Activated CD8-positive, alpha-beta T cell treated with anti-CD3 and anti-CD28 coated beads, Interleukin-2, amount 10 ng/mL, durations not matched to agents 7 days and 5 days (primary cell): Measurements from ENCODE around the gene KCNJ10. TPM values are rescaled to one million over a fixed set of nuclear protein-coding genes. Genes with fewer than 3 reads are reported as not detected.
A peak's percentile ranks its signal among the peaks of the same experiment; 100 is the strongest.

Source experiments
- ATAC-seq: fragments of 150-1000 bp; cut with Tn5 transposase; one replicate; pipeline ENCODE4 v1.10.0; 2021; ENCODE audit warnings: moderate library complexity
- CTCF ChIA-PET: fragments of 350-600 bp; sonication (Branson Sonifier 250); formaldehyde crosslinking; loops from one replicate; lab custom pipeline; 2021; ENCODE audit warnings: antibody characterized with exemption; lab: Charles Lee
- POLR2A ChIA-PET: fragments of 350-600 bp; sonication (Branson Sonifier 250); formaldehyde crosslinking; loops from one replicate; lab custom pipeline; 2021; ENCODE audit warnings: antibody characterized with exemption; lab: Charles Lee
- DNase-seq: peaks from one replicate; pipeline ENCODE4 v3.0.0-alpha.2; 2020
- H3K27ac Mint-ChIP-seq: one replicate; pipeline ENCODE4 v1.8.0; 2021; ENCODE audit warnings: mild to moderate bottlenecking, mixed read lengths
- H3K27me3 Mint-ChIP-seq: one replicate; pipeline ENCODE4 v1.8.0; 2021; ENCODE audit warnings: low read depth, mixed read lengths
- H3K36me3 Mint-ChIP-seq: one replicate; pipeline ENCODE4 v1.8.0; 2021; ENCODE audit warnings: low read depth, mixed read lengths
- H3K4me1 Mint-ChIP-seq: one replicate; pipeline ENCODE4 v1.8.0; 2021; ENCODE audit warnings: low read depth, mixed read lengths
- H3K4me3 Mint-ChIP-seq: one replicate; pipeline ENCODE4 v1.8.0; 2021; ENCODE audit warnings: mild to moderate bottlenecking, mixed read lengths
- H3K9me3 Mint-ChIP-seq: one replicate; pipeline ENCODE4 v1.8.0; 2022; ENCODE audit warnings: mixed read lengths; ENCODE audit not compliant: insufficient read depth
- total RNA-seq, 2 experiments: library from RNA; stranded (reverse); gene quantifications; one replicate each; pipeline ENCODE4 v1.2.3, GENCODE V29; 2021

The KCNJ10 gene
- total RNA-seq, 2 experiments from 2014 or later, result not detected

GRCh38 chr1:160001440-160001839, 68.5 kb downstream of the KCNJ10 start:
- Mint-ChIP-seq H3K4me1 (no peaks in the 10 kb centered on the region), H3K4me3 (no peak overlapping the region), H3K27me3 (peaks cover 32% of the 10 kb centered on the region), H3K36me3 (no peaks in the 10 kb centered on the region), H3K27ac (no peak overlapping the region), H3K9me3 (no peaks in the 10 kb centered on the region)
- CTCF ChIA-PET, result interaction anchor here (1.6 to 9.5 kb wide), 3 partner anchors 64 to 202 kb away, joined by 6 to 184 read pairs (median 16); no protein-coding TSS in a partner anchor
- DNase-seq, result peak; percentile 1
- POLR2A ChIA-PET, result interaction anchor here (0.6 to 1.3 kb wide), 2 partner anchors 76 to 115 kb away, joined by 3 to 6 read pairs; partner anchors contain the start of gene TAGLN2
- no peak for ATAC-seq

- H3K36me3 Mint-ChIP-seq, result no peaks in the 10 kb centered on the region
- ChIA-PET CTCF (interaction anchor here (0.7 to 2.1 kb wide), 4 partner anchors 8 to 201 kb away, joined by 3 to 22 read pairs (median 4); no protein-coding TSS in a partner anchor), POLR2A (no interaction called here)
- no peak overlapping the region for H3K4me3 Mint-ChIP-seq
- peak; percentile 14 for DNase-seq
- no peaks in the 10 kb centered on the region for H3K4me1 Mint-ChIP-seq
- H3K27me3 Mint-ChIP-seq, result peaks cover 44% of the 10 kb centered on the region
- no peak overlapping the region for H3K27ac Mint-ChIP-seq
- no peak for ATAC-seq
- H3K9me3 Mint-ChIP-seq, result no peaks in the 10 kb centered on the region
Measured at GRCh38 chr1:159999204-159999603, 70.8 kb downstream of the KCNJ10 start.

DNA sequence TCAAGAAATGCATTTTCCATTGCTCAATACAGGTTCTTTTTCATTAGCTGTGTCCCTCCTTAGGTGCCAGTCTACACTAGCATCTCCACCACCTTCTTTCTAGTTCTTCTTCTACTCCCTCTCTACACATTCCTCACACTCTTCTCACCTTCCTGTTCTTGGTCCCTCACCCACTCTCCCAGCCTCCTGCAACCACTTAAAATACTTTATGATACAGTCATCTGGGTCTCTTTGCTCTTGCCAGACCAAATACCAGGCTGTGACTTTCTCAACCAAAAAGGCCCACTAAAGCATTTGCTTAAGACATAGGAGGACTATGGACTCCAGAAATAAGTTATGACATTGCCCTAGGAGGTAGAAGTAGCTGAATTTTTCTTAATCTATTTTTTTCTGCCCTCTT, 73.3 kb downstream of the KCNJ10 start:
- H3K36me3 Mint-ChIP-seq, result no peaks in the 10 kb centered on the region
- H3K27ac Mint-ChIP-seq, result no peak overlapping the region
- CTCF ChIA-PET, result interaction anchor here (1.3 kb wide), 1 partner anchor 10 kb away, joined by 6 read pairs; no protein-coding TSS in a partner anchor
- DNase-seq (no peak), ATAC-seq (no peak)
- peaks cover 38% of the 10 kb centered on the region for H3K27me3 Mint-ChIP-seq
- no peak overlapping the region for H3K4me3 Mint-ChIP-seq
- no peaks in the 10 kb centered on the region for H3K9me3 Mint-ChIP-seq
- peaks cover under 1% of the 10 kb centered on the region for H3K4me1 Mint-ChIP-seq
- POLR2A ChIA-PET, result no interaction called here

DNA sequence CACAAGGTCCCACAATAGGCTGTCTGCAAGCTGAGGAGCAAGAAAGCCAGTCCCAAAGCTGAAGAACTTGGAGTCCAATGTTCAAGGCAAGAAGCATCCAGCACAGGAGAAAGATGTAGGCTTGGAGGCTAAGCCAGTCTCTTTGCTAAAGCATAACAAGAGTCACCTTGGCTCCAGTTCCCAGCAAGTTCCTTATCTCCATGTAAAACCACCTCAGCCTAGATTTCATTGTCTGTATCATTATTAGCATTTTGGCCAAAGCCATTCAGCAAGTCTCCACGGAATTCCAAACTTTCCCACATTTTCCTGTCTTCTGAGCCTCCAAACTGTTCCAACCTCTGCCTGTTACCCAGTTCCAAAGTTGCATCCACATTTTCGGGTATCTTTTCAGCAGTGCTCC, 75.1 kb downstream of the KCNJ10 start:
- Mint-ChIP-seq H3K4me1 (peaks cover 7% of the 10 kb centered on the region), H3K27me3 (peaks cover 30% of the 10 kb centered on the region), H3K4me3 (no peak overlapping the region), H3K9me3 (no peaks in the 10 kb centered on the region), H3K36me3 (no peaks in the 10 kb centered on the region), H3K27ac (no peak overlapping the region)
- ATAC-seq, result no peak
- ChIA-PET POLR2A (no interaction called here), CTCF (interaction anchor here (8.8 kb wide), 1 partner anchor 12 kb away, joined by 57 read pairs; no protein-coding TSS in a partner anchor)
- DNase-seq, result peak; percentile 5

DNA sequence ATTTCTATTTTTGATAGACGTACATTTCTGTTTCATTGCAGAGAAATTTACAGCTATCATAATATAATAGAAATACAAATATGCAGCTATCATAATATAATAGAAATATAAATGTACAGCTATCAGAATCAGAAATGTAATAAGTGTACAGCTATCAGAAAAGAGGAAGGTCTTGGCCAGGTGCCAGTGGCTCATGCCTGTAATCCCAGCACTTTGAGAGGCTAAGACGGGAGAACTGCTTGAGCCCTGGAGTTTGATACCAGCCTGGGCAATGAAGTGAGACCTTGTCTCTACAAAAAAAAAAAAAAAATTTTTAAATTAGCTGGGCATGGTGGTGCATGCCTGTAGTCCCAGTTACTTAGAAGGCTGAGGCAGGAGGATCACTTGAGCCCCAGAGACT, 76.0 kb downstream of the KCNJ10 start:
- Mint-ChIP-seq H3K4me3 (no peak overlapping the region), H3K36me3 (no peaks in the 10 kb centered on the region), H3K4me1 (peaks cover 7% of the 10 kb centered on the region), H3K9me3 (no peaks in the 10 kb centered on the region), H3K27ac (no peak overlapping the region), H3K27me3 (peaks cover 26% of the 10 kb centered on the region)
- ATAC-seq, result no peak
- CTCF ChIA-PET, result interaction anchor here (8.8 kb wide), 1 partner anchor 13 kb away, joined by 57 read pairs; no protein-coding TSS in a partner anchor
- POLR2A ChIA-PET, result no interaction called here
- no peak for DNase-seq

GRCh38 chr1:159992161-159992560, 77.8 kb downstream of the KCNJ10 start:
- ATAC-seq, result no peak
- ChIA-PET POLR2A (no interaction called here), CTCF (interaction anchor here (8.8 kb wide), 1 partner anchor 15 kb away, joined by 57 read pairs; no protein-coding TSS in a partner anchor)
- Mint-ChIP-seq H3K27ac (no peak overlapping the region), H3K4me1 (peaks cover 7% of the 10 kb centered on the region), H3K27me3 (peaks cover 18% of the 10 kb centered on the region), H3K36me3 (no peaks in the 10 kb centered on the region), H3K9me3 (no peaks in the 10 kb centered on the region), H3K4me3 (no peak overlapping the region)
- peak; percentile 17 for DNase-seq

GRCh38 chr1:159991513-159991912, 78.4 kb downstream of the KCNJ10 start:
- ATAC-seq (no peak), DNase-seq (peak; percentile 21)
- Mint-ChIP-seq H3K9me3 (no peaks in the 10 kb centered on the region), H3K4me3 (no peak overlapping the region), H3K4me1 (peaks cover 7% of the 10 kb centered on the region), H3K27ac (no peak overlapping the region), H3K36me3 (no peaks in the 10 kb centered on the region), H3K27me3 (peaks cover 15% of the 10 kb centered on the region)
- ChIA-PET POLR2A (no interaction called here), CTCF (interaction anchor here (8.8 kb wide), 1 partner anchor 15 kb away, joined by 57 read pairs; no protein-coding TSS in a partner anchor)

- no peak overlapping the region for H3K27ac Mint-ChIP-seq
- no peak overlapping the region for H3K4me3 Mint-ChIP-seq
- H3K36me3 Mint-ChIP-seq, result no peaks in the 10 kb centered on the region
- H3K9me3 Mint-ChIP-seq, result no peaks in the 10 kb centered on the region
- POLR2A ChIA-PET, result no interaction called here
- ATAC-seq (no peak), DNase-seq (peak; percentile 3)
- peaks cover 7% of the 10 kb centered on the region for H3K4me1 Mint-ChIP-seq
- H3K27me3 Mint-ChIP-seq, result peaks cover 8% of the 10 kb centered on the region
- CTCF ChIA-PET, result interaction anchor here (1.8 to 8.8 kb wide), 2 partner anchors 17 to 57 kb away, joined by 4 to 57 read pairs; no protein-coding TSS in a partner anchor
Measured at GRCh38 chr1:159990005-159990404, 80.0 kb downstream of the KCNJ10 start.

DNA sequence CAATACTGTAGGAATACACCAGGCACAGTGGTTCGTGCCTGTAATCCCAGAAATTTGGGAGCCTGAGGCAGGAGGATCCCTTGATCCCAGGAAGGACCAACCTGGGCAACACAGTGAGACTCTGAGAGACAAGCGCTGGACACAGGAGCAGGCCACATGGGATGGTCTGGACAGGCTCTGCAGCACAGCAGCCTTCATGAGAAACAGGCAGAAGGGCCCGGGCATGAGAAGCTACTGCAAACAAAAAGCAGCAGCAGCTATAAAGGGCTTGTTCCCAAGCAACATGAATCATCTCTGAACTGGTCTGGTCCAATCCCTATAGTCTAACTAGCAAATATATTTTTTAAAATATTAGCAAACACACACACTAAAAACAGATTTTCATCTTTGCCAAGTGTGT, 80.4 kb downstream of the KCNJ10 start:
- H3K36me3 Mint-ChIP-seq, result no peaks in the 10 kb centered on the region
- H3K27ac Mint-ChIP-seq, result no peak overlapping the region
- H3K4me1 Mint-ChIP-seq, result peaks cover 7% of the 10 kb centered on the region
- no peaks in the 10 kb centered on the region for H3K9me3 Mint-ChIP-seq
- ChIA-PET POLR2A (no interaction called here), CTCF (interaction anchor here (1.8 to 8.8 kb wide), 2 partner anchors 17 to 57 kb away, joined by 4 to 57 read pairs; no protein-coding TSS in a partner anchor)
- no peak overlapping the region for H3K4me3 Mint-ChIP-seq
- ATAC-seq (no peak), DNase-seq (peak; percentile 3)
- H3K27me3 Mint-ChIP-seq, result peaks cover 8% of the 10 kb centered on the region

DNA sequence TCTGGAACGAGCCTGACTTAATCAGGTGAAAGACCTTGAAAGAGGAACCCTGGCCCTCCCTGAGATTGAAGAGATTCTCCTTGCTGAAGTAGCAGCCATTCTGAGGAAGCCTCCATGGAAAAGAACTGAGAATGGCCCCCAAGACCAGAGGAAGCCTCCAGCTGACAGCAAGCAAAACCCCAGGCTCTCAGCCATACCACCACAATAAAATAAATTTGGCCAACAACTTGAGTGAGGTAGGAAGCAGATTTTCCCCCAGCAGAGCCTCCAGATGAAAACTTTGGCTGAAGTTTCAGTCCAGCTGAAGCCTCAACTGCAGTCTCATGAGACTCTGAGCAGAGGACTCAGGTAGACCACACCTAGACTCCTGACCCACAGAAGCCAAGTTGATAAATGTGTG, 82.0 kb downstream of the KCNJ10 start:
- POLR2A ChIA-PET, result no interaction called here
- Mint-ChIP-seq H3K4me3 (no peak overlapping the region), H3K27me3 (peaks cover 15% of the 10 kb centered on the region), H3K36me3 (no peaks in the 10 kb centered on the region), H3K4me1 (peaks cover 7% of the 10 kb centered on the region), H3K9me3 (no peaks in the 10 kb centered on the region), H3K27ac (no peak overlapping the region)
- peak; percentile 1 for DNase-seq
- no peak for ATAC-seq
- CTCF ChIA-PET, result interaction anchor here (8.8 kb wide), 1 partner anchor 19 kb away, joined by 57 read pairs; no protein-coding TSS in a partner anchor

GRCh38 chr1:159987186-159987585, 82.8 kb downstream of the KCNJ10 start:
- DNase-seq (no peak), ATAC-seq (no peak)
- no peaks in the 10 kb centered on the region for H3K9me3 Mint-ChIP-seq
- ChIA-PET POLR2A (no interaction called here), CTCF (interaction anchor here (8.8 kb wide), 1 partner anchor 20 kb away, joined by 57 read pairs; no protein-coding TSS in a partner anchor)
- H3K4me3 Mint-ChIP-seq, result no peak overlapping the region
- H3K36me3 Mint-ChIP-seq, result no peaks in the 10 kb centered on the region
- H3K4me1 Mint-ChIP-seq, result peaks cover 7% of the 10 kb centered on the region
- H3K27ac Mint-ChIP-seq, result no peak overlapping the region
- H3K27me3 Mint-ChIP-seq, result peaks cover 18% of the 10 kb centered on the region

- DNase-seq (no peak), ATAC-seq (no peak)
- POLR2A ChIA-PET, result no interaction called here
- Mint-ChIP-seq H3K36me3 (no peaks in the 10 kb centered on the region), H3K27me3 (peaks cover 22% of the 10 kb centered on the region), H3K4me1 (peaks cover 5% of the 10 kb centered on the region), H3K4me3 (no peak overlapping the region), H3K27ac (no peak overlapping the region), H3K9me3 (no peaks in the 10 kb centered on the region)
- CTCF ChIA-PET, result no interaction called here
Measured at GRCh38 chr1:159986531-159986930, 83.4 kb downstream of the KCNJ10 start.
